SK-MEL-5 (cell line): ENCODE measurements around the gene EMD. TPM values are rescaled to one million over a fixed set of nuclear protein-coding genes. Genes with fewer than 3 reads are reported as not detected.

Experiments used
- DNase-seq: peaks from one replicate; pipeline ENCODE4 v3.0.0-alpha.2; 2016; ENCODE audit warnings: low read depth, low spot score
- in situ Hi-C: cut with HindIII; loops from 2 replicates; pipeline ENCODE4 v1.10.0; 2016; ENCODE audit warnings: low sequenced_read_pairs, high pct_unique_total_duplicates, low pct_unique_long_range_greater_than_20kb
- small RNA-seq, 2 experiments: library from RNA; depleted of rRNA; stranded (forward); fragments of <200 nt; gene quantifications; one replicate each; pipeline ENCODE3, GENCODE V24; 2014
- total RNA-seq: library from RNA; depleted of rRNA; stranded (reverse); fragments of >200 nt; shearing (Covaris generic); gene quantifications from 2 replicates; pipeline ENCODE4 v1.2.3, GENCODE V29; 2014; rRNA removed

The EMD gene
- total RNA-seq, 1 experiment from 2014 or later: 15.4 TPM

GRCh38 chrX:154428176-154429171 lies 49.4 kb downstream of the EMD start, which contains the start of gene ATP6AP1:
ATP6AP1 (plus strand) TSS chrX:154428677; CDS start chrX:154428693, 16 bp downstream.
- peak; percentile 92 for DNase-seq
- in situ Hi-C loops: no loop called here

GRCh38 chrX:154429711-154430110 lies 50.6 kb downstream of the EMD start:
- DNase-seq: no peak
- in situ Hi-C loops: no loop called here

GRCh38 chrX:154430479-154430878 lies 51.4 kb downstream of the EMD start:
- no peak for DNase-seq
- in situ Hi-C loops: no loop called here

GRCh38 chrX:154430916-154431315 lies 51.8 kb downstream of the EMD start:
- in situ Hi-C loops: no loop called here
- no peak for DNase-seq

Small RNA genes within 50 kb of the gene (small RNA-seq; reads per million reads assigned to genes)
- 0 reads per million in 2 experiments for gene SNORA70

Other genes starting within 250 kb of the EMD start
- not detected in 2 replicates for gene OPN1LW, start 235.1 kb upstream of the EMD start, total RNA-seq
- gene OPN1MW, start 196.7 kb upstream of the EMD start, total RNA-seq: not detected in 2 replicates
- gene OPN1MW2, start 159.5 kb upstream of the EMD start, total RNA-seq: not detected in 2 replicates
- gene OPN1MW3, start 121.7 kb upstream of the EMD start, total RNA-seq: not detected in 2 replicates
- gene TEX28, start 84.2 kb upstream of the EMD start, total RNA-seq: not detected in 2 replicates
- gene TKTL1, start 83.5 kb upstream of the EMD start, total RNA-seq: 0.42 TPM in 1 of 2 replicates, not detected in the other
- gene FLNA, start 4.7 kb upstream of the EMD start, total RNA-seq: 108 and 138 TPM in 2 replicates
- 3,421 and 3,578 TPM in 2 replicates for gene RPL10, start 19.1 kb downstream of the EMD start, total RNA-seq
- 53.4 and 56.8 TPM in 2 replicates for gene DNASE1L1, start 30.0 kb downstream of the EMD start, total RNA-seq
- gene TAFAZZIN, start 32.2 kb downstream of the EMD start, total RNA-seq: 17.6 and 25.3 TPM in 2 replicates
- 88.8 and 93.6 TPM in 2 replicates for gene ATP6AP1, start 49.4 kb downstream of the EMD start, total RNA-seq
- 48.8 and 61.9 TPM in 2 replicates for gene GDI1, start 57.9 kb downstream of the EMD start, total RNA-seq
- gene FAM50A, start 64.8 kb downstream of the EMD start, total RNA-seq: 83.0 and 85.2 TPM in 2 replicates
- gene PLXNA3, start 79.0 kb downstream of the EMD start, total RNA-seq: not detected in 2 replicates
- 47.7 and 58.6 TPM in 2 replicates for gene LAGE3, start 100.0 kb downstream of the EMD start, total RNA-seq
- 58.3 and 64.6 TPM in 2 replicates for gene UBL4A, start 107.3 kb downstream of the EMD start, total RNA-seq
- 9.8 and 11.9 TPM in 2 replicates for gene SLC10A3, start 111.3 kb downstream of the EMD start, total RNA-seq
- gene FAM3A, start 136.9 kb downstream of the EMD start, total RNA-seq: 25.6 and 28.1 TPM in 2 replicates
- 39.1 and 52.7 TPM in 2 replicates for gene G6PD, start 167.6 kb downstream of the EMD start, total RNA-seq
- 12.3 and 15.0 TPM in 2 replicates for gene IKBKG, start 168.3 kb downstream of the EMD start, total RNA-seq
- not detected in 2 replicates for gene CTAG1A, start 205.8 kb downstream of the EMD start, total RNA-seq
- not detected in 2 replicates for gene CTAG1B, start 240.0 kb downstream of the EMD start, total RNA-seq